ENCODE results near the gene HAT1. TPM values are rescaled to one million over a fixed set of nuclear protein-coding genes. Genes with fewer than 3 reads are reported as not detected.

Gene HAT1
- total and polyA plus RNA-seq, 5 experiments from 2014 or later, result 29.8 to 68.8 (median 65.7) TPM

GRCh38 chr2:172013396-172013795, 91.1 kb downstream of the HAT1 start:
- ATAC-seq (no peak), DNase-seq (no peak)
- Mint-ChIP-seq H3K4me1 (peaks cover 10 to 39% (median 20%) of the 10 kb centered on the region in 4 donors), H3K27me3 (peaks cover 0 to 2% (median 0%) of the 10 kb centered on the region in 5 donors), H3K4me3 (no peak overlapping the region), H3K27ac (no peak overlapping the region), H3K9me3 (peaks cover 0 to 1% (median 0%) of the 10 kb centered on the region in 9 donors), H3K36me3 (peaks cover 12 to 18% (median 12%) of the 10 kb centered on the region in 3 donors)
- POLR2A ChIA-PET, result no interaction called here

- no peaks in the 10 kb centered on the region for H3K27me3 Mint-ChIP-seq
- no peak overlapping the region for H3K4me3 Mint-ChIP-seq
- ATAC-seq (no peak), DNase-seq (no peak)
- POLR2A ChIA-PET, result no interaction called here
- peaks cover 0 to 6% (median 1%) of the 10 kb centered on the region in 4 donors for H3K4me1 Mint-ChIP-seq
- H3K36me3 Mint-ChIP-seq, result peaks cover 5 to 30% (median 19%) of the 10 kb centered on the region in 3 donors
- peak overlapping the region in 1 of 10 donors; percentile 51 for H3K27ac Mint-ChIP-seq
- no peaks in the 10 kb centered on the region for H3K9me3 Mint-ChIP-seq
These were observed 99.0 kb downstream of the HAT1 start for GRCh38 chr2:172021074-172021931.

DNA sequence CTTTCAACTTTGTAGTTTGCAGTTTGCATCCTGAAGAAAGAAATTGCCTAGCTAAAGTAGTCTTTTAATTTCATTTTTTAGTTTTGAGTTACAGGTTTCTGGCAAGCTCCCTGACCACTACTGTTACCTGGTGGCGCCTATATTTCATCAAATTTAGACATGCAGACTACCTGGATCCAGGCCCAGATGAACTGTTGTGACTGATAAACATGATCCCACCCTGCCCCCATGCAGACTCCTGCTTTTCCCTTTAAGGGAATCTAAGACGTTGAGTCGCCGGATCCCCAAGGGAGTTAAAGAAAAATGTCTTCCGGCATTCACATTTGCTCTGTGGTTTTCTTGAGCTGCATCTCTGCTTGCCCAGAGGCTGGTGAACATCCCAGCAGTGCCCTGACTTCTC, 99.7 kb downstream of the HAT1 start:
- Mint-ChIP-seq H3K27me3 (no peaks in the 10 kb centered on the region), H3K36me3 (peaks cover under 1 to 27% (median 19%) of the 10 kb centered on the region in 3 donors)

GRCh38 chr2:172031536-172031935, 109.3 kb downstream of the HAT1 start:
- no peaks in the 10 kb centered on the region for H3K36me3 Mint-ChIP-seq
- peaks cover 0 to 3% (median under 1%) of the 10 kb centered on the region in 4 donors for H3K4me1 Mint-ChIP-seq
- ATAC-seq (no peak), DNase-seq (no peak)
- no peak overlapping the region for H3K27ac Mint-ChIP-seq
- POLR2A ChIA-PET, result no interaction called here
- no peaks in the 10 kb centered on the region for H3K27me3 Mint-ChIP-seq
- H3K9me3 Mint-ChIP-seq, result no peaks in the 10 kb centered on the region
- H3K4me3 Mint-ChIP-seq, result no peak overlapping the region

More for the DNA sequence above, 99.7 kb downstream of the HAT1 start:
- POLR2A ChIA-PET, result no interaction called here
- ATAC-seq (no peak), DNase-seq (no peak)
- Mint-ChIP-seq H3K4me3 (no peak overlapping the region), H3K27ac (no peak overlapping the region), H3K9me3 (no peaks in the 10 kb centered on the region), H3K4me1 (peaks cover 0 to 2% (median under 1%) of the 10 kb centered on the region in 4 donors)

Other genes with a start within 250 kb of the HAT1 start
- gene DYNC1I2, start 235.0 kb upstream of the HAT1 start, total RNA-seq, result 10 to 100 TPM; 42.6 to 45.3 TPM
- 10 to 100 TPM; 17.1 to 28.7 (median 21.7) TPM for gene DYNC1I2, start 235.0 kb upstream of the HAT1 start, polyA plus RNA-seq
- 10 to 100 TPM; 12.6 to 16.6 TPM for gene SLC25A12, start 28.2 kb upstream of the HAT1 start, total RNA-seq
- 10 to 100 TPM in 2 of 3 donors, 1 to 10 TPM in 1; 7.9 to 14.0 (median 13.5) TPM for gene SLC25A12, start 28.2 kb upstream of the HAT1 start, polyA plus RNA-seq
- 10 to 100 TPM; 16.4 to 19.6 TPM for gene METAP1D, start 77.5 kb downstream of the HAT1 start, total RNA-seq
- gene METAP1D, start 77.5 kb downstream of the HAT1 start, polyA plus RNA-seq, result 1 to 10 TPM; 4.2 to 8.3 (median 5.1) TPM
- not detected for gene DLX1, start 163.0 kb downstream of the HAT1 start, total RNA-seq
- gene DLX1, start 163.0 kb downstream of the HAT1 start, polyA plus RNA-seq, result not detected
- gene DLX2, start 180.4 kb downstream of the HAT1 start, total RNA-seq, result not detected
- gene DLX2, start 180.4 kb downstream of the HAT1 start, polyA plus RNA-seq, result not detected